KMS-11 (cell line): Measurements from ENCODE around the gene SPAST.
A peak's percentile ranks its signal among the peaks of the same experiment; 100 is the strongest.

ENCODE experiments used
- H2AFZ ChIP-seq: fragments of 200-600 bp; sonication (generic); 2 replicates; pipeline ENCODE4 v1.6.1; 2016; ENCODE audit warnings: antibody characterized with exemption, mixed run types, low read depth
- H3K27ac ChIP-seq: fragments of 200-600 bp; sonication (generic); 2 replicates; pipeline ENCODE4 v1.6.1; 2016; ENCODE audit warnings: mild to moderate bottlenecking, mixed run types
- H3K27me3 ChIP-seq: fragments of 200-600 bp; sonication (generic); 2 replicates; pipeline ENCODE4 v1.6.1; 2017; ENCODE audit warnings: mild to moderate bottlenecking, low read depth, mixed run types, moderate library complexity; ENCODE audit not compliant: insufficient read depth
- H3K36me3 ChIP-seq: fragments of 200-600 bp; sonication (generic); 2 replicates; pipeline ENCODE4 v1.6.1; 2017; ENCODE audit warnings: mild to moderate bottlenecking, mixed run types; ENCODE audit not compliant: insufficient read depth
- H3K4me1 ChIP-seq: fragments of 200-600 bp; sonication (generic); 2 replicates; pipeline ENCODE4 v1.6.1; 2016; ENCODE audit warnings: mild to moderate bottlenecking, low read depth, mixed run types; ENCODE audit not compliant: poor library complexity, severe bottlenecking
- H3K4me2 ChIP-seq: fragments of 200-600 bp; sonication (generic); 2 replicates; pipeline ENCODE4 v1.7.0; 2016; ENCODE audit warnings: mild to moderate bottlenecking, mixed run types
- H3K4me3 ChIP-seq: fragments of 200-600 bp; sonication (generic); IDR thresholded peaks from 2 replicates; pipeline ENCODE4 v1.6.1; 2017; ENCODE audit warnings: low read depth, low read length, mixed read lengths; ENCODE audit not compliant: insufficient read depth
- H3K79me2 ChIP-seq: fragments of 200-600 bp; sonication (generic); 2 replicates; pipeline ENCODE4 v1.6.1; 2016; ENCODE audit warnings: low read depth, mixed run types; ENCODE audit not compliant: insufficient read depth
- H3K9ac ChIP-seq: fragments of 200-600 bp; sonication (generic); 2 replicates; pipeline ENCODE4 v1.6.1; 2016; ENCODE audit warnings: mild to moderate bottlenecking, mixed run types
- H4K20me1 ChIP-seq: fragments of 200-600 bp; sonication (generic); 2 replicates; pipeline ENCODE4 v1.6.1; 2016; ENCODE audit warnings: mild to moderate bottlenecking, mixed run types; ENCODE audit not compliant: insufficient read depth
- TF ChIP-seq, protein P1 (sequence below): fragments of 200-600 bp; sonication (generic); conservative IDR thresholded peaks from 2 replicates; pipeline ENCODE4 v1.6.1; 2017; ENCODE audit warnings: low read depth, mild to moderate bottlenecking, antibody characterized with exemption, low read length, moderate library complexity, mixed read lengths

Gene SPAST

DNA sequence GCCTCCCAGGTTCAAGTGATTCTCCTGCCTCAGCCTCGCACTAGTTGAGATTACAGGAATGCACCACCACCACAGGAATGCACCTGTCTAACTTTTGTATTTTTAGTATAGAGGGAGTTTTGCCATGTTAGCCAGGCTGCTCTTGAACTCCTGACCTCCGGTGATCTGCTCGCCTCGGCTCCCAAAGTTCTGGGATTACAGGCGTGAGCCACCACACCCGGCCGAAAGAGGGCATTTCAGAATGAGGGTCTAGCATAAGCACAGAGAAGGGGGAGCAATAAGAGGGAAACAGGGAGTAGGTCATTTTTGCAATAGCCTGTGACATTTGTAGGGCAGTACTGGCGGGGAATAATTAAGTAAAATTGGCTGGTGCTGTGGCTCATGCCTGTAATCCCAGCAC lies 1.9 kb upstream of the SPAST start:
- no peak overlapping the region for H3K27ac ChIP-seq
- H3K4me1 ChIP-seq = peaks cover 20% of the 10 kb centered on the region
- no peaks in the 10 kb centered on the region for H3K36me3 ChIP-seq
- TF ChIP-seq, protein P1, sequence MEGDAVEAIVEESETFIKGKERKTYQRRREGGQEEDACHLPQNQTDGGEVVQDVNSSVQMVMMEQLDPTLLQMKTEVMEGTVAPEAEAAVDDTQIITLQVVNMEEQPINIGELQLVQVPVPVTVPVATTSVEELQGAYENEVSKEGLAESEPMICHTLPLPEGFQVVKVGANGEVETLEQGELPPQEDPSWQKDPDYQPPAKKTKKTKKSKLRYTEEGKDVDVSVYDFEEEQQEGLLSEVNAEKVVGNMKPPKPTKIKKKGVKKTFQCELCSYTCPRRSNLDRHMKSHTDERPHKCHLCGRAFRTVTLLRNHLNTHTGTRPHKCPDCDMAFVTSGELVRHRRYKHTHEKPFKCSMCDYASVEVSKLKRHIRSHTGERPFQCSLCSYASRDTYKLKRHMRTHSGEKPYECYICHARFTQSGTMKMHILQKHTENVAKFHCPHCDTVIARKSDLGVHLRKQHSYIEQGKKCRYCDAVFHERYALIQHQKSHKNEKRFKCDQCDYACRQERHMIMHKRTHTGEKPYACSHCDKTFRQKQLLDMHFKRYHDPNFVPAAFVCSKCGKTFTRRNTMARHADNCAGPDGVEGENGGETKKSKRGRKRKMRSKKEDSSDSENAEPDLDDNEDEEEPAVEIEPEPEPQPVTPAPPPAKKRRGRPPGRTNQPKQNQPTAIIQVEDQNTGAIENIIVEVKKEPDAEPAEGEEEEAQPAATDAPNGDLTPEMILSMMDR = no peak
- H3K9ac ChIP-seq = no peak overlapping the region
- H3K27me3 ChIP-seq = no peaks in the 10 kb centered on the region
- H3K79me2 ChIP-seq = peaks cover 20% of the 10 kb centered on the region; the same call in 1 of the 2 replicates
- H3K4me3 ChIP-seq = no peak overlapping the region
- H4K20me1 ChIP-seq = no peaks in the 10 kb centered on the region
- no peak overlapping the region for H2AFZ ChIP-seq
- H3K4me2 ChIP-seq = no peak overlapping the region

DNA sequence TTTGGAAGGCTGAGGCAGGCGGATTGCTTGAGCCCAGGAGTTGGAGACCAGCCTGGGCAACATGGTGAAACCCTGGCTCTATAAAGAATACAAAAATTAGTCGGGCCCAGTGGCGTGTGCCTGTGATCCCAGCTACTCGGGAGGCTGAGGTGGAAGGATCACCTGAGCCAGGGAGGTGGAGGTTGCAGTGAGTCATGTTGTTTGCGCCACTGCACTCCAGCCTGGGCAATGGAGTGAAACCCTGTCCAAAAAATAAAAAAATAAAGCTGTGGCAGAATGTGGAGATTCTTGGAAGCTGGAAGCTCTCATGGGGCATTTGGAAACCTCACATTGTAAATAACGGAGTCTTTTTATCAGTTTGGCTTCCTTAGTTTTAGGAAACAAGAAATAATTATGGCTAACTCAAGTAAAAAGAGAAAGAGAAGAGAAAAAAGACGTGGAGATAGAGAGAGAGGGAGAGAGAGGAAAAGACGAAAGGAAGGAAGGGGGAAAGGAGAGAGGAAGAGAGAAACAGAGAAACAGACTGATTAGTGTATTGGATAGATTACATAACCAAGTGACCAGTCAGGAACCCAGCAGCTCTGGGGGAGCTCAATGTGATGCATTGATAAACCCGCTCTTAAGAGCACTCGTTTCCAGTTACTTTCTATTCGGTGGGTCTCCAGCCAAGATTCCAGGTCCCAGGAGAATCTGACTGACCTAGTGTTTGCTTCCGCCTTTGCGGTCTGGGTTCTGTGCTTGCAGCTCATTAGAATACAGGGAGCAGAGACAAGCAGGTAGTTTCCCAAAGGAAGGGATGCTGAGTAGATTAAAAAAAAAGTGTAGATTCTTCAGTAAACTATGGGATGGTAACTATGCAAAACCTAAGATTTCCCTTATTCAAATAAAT lies 1.1 kb upstream of the SPAST start:
- Histone ChIP-seq H3K9ac (peak overlapping the region; percentile 66; the same call in 1 of the 2 replicates), H3K4me2 (peak overlapping the region; percentile 92), H3K36me3 (no peaks in the 10 kb centered on the region), H4K20me1 (no peaks in the 10 kb centered on the region), H3K4me3 (no peak overlapping the region), H3K79me2 (peaks cover 22% of the 10 kb centered on the region; the same call in 1 of the 2 replicates), H3K27ac (no peak overlapping the region), H3K27me3 (no peaks in the 10 kb centered on the region), H2AFZ (peak overlapping the region; percentile 99), H3K4me1 (peaks cover 20% of the 10 kb centered on the region)
- TF ChIP-seq, protein P1 = no peak

DNA sequence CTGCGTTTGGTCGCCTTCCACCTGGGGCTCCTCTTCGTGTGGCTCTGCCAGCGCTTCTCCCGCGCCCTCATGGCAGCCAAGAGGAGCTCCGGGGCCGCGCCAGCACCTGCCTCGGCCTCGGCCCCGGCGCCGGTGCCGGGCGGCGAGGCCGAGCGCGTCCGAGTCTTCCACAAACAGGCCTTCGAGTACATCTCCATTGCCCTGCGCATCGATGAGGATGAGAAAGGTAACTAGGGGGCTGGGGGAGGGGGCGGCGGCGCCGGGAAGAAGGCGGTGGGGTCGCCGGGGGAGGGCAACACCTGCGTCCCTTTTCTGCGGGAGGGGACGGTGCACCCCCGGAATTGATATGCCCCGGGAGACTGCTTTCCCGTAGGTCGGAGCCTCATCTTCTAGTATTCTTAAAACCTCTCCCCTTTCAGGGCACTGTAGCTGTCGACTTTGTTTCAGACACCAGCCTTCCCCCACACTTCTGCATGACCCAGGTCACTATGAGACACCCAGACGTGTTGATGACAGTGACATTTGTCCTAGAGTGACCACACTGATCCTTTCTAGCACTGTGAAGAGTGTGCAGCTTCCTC lies 755 bp downstream of the SPAST start:
- Histone ChIP-seq H3K4me3 (peak overlapping the region; percentile 94), H3K79me2 (peaks cover 29% of the 10 kb centered on the region; the same call in 1 of the 2 replicates), H3K27ac (peak overlapping the region; percentile 74), H4K20me1 (no peaks in the 10 kb centered on the region), H3K36me3 (no peaks in the 10 kb centered on the region), H2AFZ (peak overlapping the region; percentile 99), H3K27me3 (no peaks in the 10 kb centered on the region), H3K4me1 (peaks cover 20% of the 10 kb centered on the region), H3K9ac (peak overlapping the region; percentile 66; the same call in 1 of the 2 replicates), H3K4me2 (peak overlapping the region; percentile 72)
- TF ChIP-seq, protein P1 = no peak

DNA sequence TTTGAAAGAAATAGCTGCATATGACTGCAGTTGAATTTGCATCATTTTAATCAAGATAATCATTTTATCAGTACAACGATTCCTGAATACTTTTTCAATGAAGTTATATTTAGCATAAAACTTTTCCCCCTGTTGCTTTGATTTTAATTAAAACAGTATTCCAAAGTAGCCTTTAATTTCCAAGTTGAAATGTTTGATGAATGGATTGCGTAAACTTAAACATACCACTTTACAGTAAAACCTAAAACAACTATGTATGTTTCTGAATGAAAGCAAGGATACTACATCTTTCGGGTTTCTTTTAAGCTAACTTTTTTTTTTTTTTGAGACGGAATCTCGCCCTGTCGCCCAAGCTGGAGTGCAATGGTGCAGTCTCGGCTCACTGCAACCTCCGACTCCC lies 1.4 kb downstream of the SPAST start:
- Histone ChIP-seq H2AFZ (peak overlapping the region; percentile 99), H3K27ac (peak overlapping the region; percentile 74; the same call in 1 of the 2 replicates), H3K4me2 (peak overlapping the region; percentile 72), H3K4me3 (peak overlapping the region; percentile 94), H3K79me2 (peaks cover 33% of the 10 kb centered on the region; the same call in 1 of the 2 replicates), H4K20me1 (no peaks in the 10 kb centered on the region), H3K27me3 (no peaks in the 10 kb centered on the region), H3K36me3 (no peaks in the 10 kb centered on the region), H3K9ac (peak overlapping the region; percentile 66; the same call in 1 of the 2 replicates), H3K4me1 (peaks cover 20% of the 10 kb centered on the region)
- TF ChIP-seq, protein P1 = no peak
